Upper lobe of left lung (tissue), 4 donors: ENCODE measurements around the gene SLC25A43.

Experiments used
- POLR2A ChIP-seq, 4 donors: fragments of 450-650 bp; IDR thresholded peaks; one replicate each; pipeline ENCODE4 v1.5.1; 2016 to 2017; ENCODE audit warnings: antibody characterized with exemption in 4 of 4, mild to moderate bottlenecking in 2 of 4
- TF ChIP-seq, protein P1 (sequence below), 6 experiments: fragments of 450-650 bp in 4 of 6; fragments of 200-600 bp in 2 of 6; sonication (generic) in 2 of 6; IDR thresholded peaks; one replicate each; pipeline ENCODE4 v1.5.1; 2016 to 2019; ENCODE audit warnings: antibody characterized with exemption in 6 of 6

DNA sequence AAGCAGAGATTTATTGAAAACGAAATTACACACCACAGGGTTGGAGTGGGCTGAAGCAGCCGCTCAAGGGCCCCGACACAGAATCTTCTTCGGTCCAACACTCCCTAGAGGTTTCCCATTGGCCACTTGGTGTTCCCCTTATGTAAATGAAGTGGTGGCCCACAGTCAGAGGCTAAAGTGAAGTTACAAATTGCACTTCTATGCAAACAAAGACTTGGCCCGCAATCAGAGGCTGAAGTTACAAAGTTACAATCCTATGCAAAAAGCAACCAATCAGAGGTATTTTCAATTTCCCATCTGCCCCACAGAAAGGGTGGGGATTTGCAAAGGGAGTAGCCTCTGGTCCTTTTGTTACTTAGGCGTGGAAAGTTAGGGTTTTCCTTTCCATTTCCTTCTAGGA lies 35.7 kb upstream of the SLC25A43 start:
- TF ChIP-seq, protein P1, sequence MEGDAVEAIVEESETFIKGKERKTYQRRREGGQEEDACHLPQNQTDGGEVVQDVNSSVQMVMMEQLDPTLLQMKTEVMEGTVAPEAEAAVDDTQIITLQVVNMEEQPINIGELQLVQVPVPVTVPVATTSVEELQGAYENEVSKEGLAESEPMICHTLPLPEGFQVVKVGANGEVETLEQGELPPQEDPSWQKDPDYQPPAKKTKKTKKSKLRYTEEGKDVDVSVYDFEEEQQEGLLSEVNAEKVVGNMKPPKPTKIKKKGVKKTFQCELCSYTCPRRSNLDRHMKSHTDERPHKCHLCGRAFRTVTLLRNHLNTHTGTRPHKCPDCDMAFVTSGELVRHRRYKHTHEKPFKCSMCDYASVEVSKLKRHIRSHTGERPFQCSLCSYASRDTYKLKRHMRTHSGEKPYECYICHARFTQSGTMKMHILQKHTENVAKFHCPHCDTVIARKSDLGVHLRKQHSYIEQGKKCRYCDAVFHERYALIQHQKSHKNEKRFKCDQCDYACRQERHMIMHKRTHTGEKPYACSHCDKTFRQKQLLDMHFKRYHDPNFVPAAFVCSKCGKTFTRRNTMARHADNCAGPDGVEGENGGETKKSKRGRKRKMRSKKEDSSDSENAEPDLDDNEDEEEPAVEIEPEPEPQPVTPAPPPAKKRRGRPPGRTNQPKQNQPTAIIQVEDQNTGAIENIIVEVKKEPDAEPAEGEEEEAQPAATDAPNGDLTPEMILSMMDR (IDR thresholded peaks at IDR 0.05): no peak
- TF ChIP-seq POLR2A (IDR thresholded peaks at IDR 0.05): no peak
